ENCODE results near the gene SERF1A. TPM values are rescaled to one million over a fixed set of nuclear protein-coding genes. Genes with fewer than 3 reads are reported as not detected.
"Not testable (repeated sequence)": the region's sequence is repeated elsewhere in the genome, so short reads cannot be mapped to it uniquely, and the experiment has no call there.

SERF1A gene
- polyA plus RNA-seq (2011; rRNA removed): 0.96 and 1.5 TPM in 2 replicates
- 0.85 and 2.2 TPM in 2 replicates for polyA minus RNA-seq (2011; rRNA and poly(A)+ RNA removed)

- POLR2A ChIA-PET; CTCF ChIA-PET; H3K4me3 ChIP-seq (ENCODE audit: low read depth, low read length); H3K27me3 ChIP-seq (ENCODE audit: control insufficient read depth, insufficient read depth, low read length); H3K36me3 ChIP-seq (ENCODE audit: control insufficient read depth, insufficient read depth, low read length); DNase-seq (ENCODE audit: low read depth): not testable (repeated sequence)
Measured at GRCh38 chr5:70900533-70901271, at the start of gene SERF1A. TSS of gene SERF1A (plus strand) at chr5:70900669. CDS start at chr5:70900870, 201 bp downstream.

GRCh38 chr5:70866778-70867177 lies 33.7 kb upstream of the SERF1A start:
- H3K36me3 ChIP-seq (ENCODE audit: control insufficient read depth, insufficient read depth, low read length); H3K27me3 ChIP-seq (ENCODE audit: control insufficient read depth, insufficient read depth, low read length); H3K4me3 ChIP-seq (ENCODE audit: low read depth, low read length); DNase-seq (ENCODE audit: low read depth); POLR2A ChIA-PET; CTCF ChIA-PET: not testable (repeated sequence)

GRCh38 chr5:70870626-70871025 lies 29.8 kb upstream of the SERF1A start:
- H3K27me3 ChIP-seq (ENCODE audit: control insufficient read depth, insufficient read depth, low read length); H3K4me3 ChIP-seq (ENCODE audit: low read depth, low read length); DNase-seq (ENCODE audit: low read depth); POLR2A ChIA-PET; CTCF ChIA-PET; H3K36me3 ChIP-seq (ENCODE audit: control insufficient read depth, insufficient read depth, low read length): not testable (repeated sequence)

GRCh38 chr5:70896076-70896475 lies 4.4 kb upstream of the SERF1A start:
- POLR2A ChIA-PET; H3K27me3 ChIP-seq (ENCODE audit: control insufficient read depth, insufficient read depth, low read length); DNase-seq (ENCODE audit: low read depth); H3K4me3 ChIP-seq (ENCODE audit: low read depth, low read length); H3K36me3 ChIP-seq (ENCODE audit: control insufficient read depth, insufficient read depth, low read length); CTCF ChIA-PET: not testable (repeated sequence)

GRCh38 chr5:70901272-70901571 lies 753 bp downstream of the SERF1A start:
- H3K36me3 ChIP-seq (ENCODE audit: control insufficient read depth, insufficient read depth, low read length); POLR2A ChIA-PET; DNase-seq (ENCODE audit: low read depth); CTCF ChIA-PET; H3K4me3 ChIP-seq (ENCODE audit: low read depth, low read length); H3K27me3 ChIP-seq (ENCODE audit: control insufficient read depth, insufficient read depth, low read length): not testable (repeated sequence)

GRCh38 chr5:70906624-70907023 lies 6.2 kb downstream of the SERF1A start:
- H3K36me3 ChIP-seq (ENCODE audit: control insufficient read depth, insufficient read depth, low read length); DNase-seq (ENCODE audit: low read depth); CTCF ChIA-PET; H3K4me3 ChIP-seq (ENCODE audit: low read depth, low read length); POLR2A ChIA-PET; H3K27me3 ChIP-seq (ENCODE audit: control insufficient read depth, insufficient read depth, low read length): not testable (repeated sequence)

GRCh38 chr5:70916829-70917228 lies 16.4 kb downstream of the SERF1A start:
- H3K36me3 ChIP-seq (ENCODE audit: control insufficient read depth, insufficient read depth, low read length); DNase-seq (ENCODE audit: low read depth); H3K27me3 ChIP-seq (ENCODE audit: control insufficient read depth, insufficient read depth, low read length); POLR2A ChIA-PET; H3K4me3 ChIP-seq (ENCODE audit: low read depth, low read length); CTCF ChIA-PET: not testable (repeated sequence)

- POLR2A ChIA-PET; CTCF ChIA-PET; DNase-seq (ENCODE audit: low read depth): not testable (repeated sequence)
Measured at GRCh38 chr5:70925211-70925562, 24.7 kb downstream of the SERF1A start.

GRCh38 chr5:70931709-70932368 lies 31.4 kb downstream of the SERF1A start:
- DNase-seq (ENCODE audit: low read depth); POLR2A ChIA-PET; H3K36me3 ChIP-seq (ENCODE audit: control insufficient read depth, insufficient read depth, low read length); CTCF ChIA-PET; H3K4me3 ChIP-seq (ENCODE audit: low read depth, low read length); H3K27me3 ChIP-seq (ENCODE audit: control insufficient read depth, insufficient read depth, low read length): not testable (repeated sequence)

More at GRCh38 chr5:70925211-70925562, 24.7 kb downstream of the SERF1A start:
- not testable (repeated sequence) for H3K36me3 ChIP-seq (ENCODE audit: control insufficient read depth, insufficient read depth, low read length); H3K27me3 ChIP-seq (ENCODE audit: control insufficient read depth, insufficient read depth, low read length); H3K4me3 ChIP-seq (ENCODE audit: low read depth, low read length)

- H3K36me3 ChIP-seq (ENCODE audit: control insufficient read depth, insufficient read depth, low read length); CTCF ChIA-PET; DNase-seq (ENCODE audit: low read depth); H3K27me3 ChIP-seq (ENCODE audit: control insufficient read depth, insufficient read depth, low read length); H3K4me3 ChIP-seq (ENCODE audit: low read depth, low read length); POLR2A ChIA-PET: not testable (repeated sequence)
Measured at GRCh38 chr5:70932560-70932959, 32.1 kb downstream of the SERF1A start.

- H3K4me3 ChIP-seq (ENCODE audit: low read depth, low read length); H3K36me3 ChIP-seq (ENCODE audit: control insufficient read depth, insufficient read depth, low read length); DNase-seq (ENCODE audit: low read depth); POLR2A ChIA-PET; CTCF ChIA-PET; H3K27me3 ChIP-seq (ENCODE audit: control insufficient read depth, insufficient read depth, low read length): not testable (repeated sequence)
Measured at GRCh38 chr5:70953068-70953467, 52.6 kb downstream of the SERF1A start.
